SK-N-DZ (cell line): ENCODE data around the gene SOX18.
"Not testable (repeated sequence)": the region's sequence is repeated elsewhere in the genome, so short reads cannot be mapped to it uniquely, and the experiment has no call there.

Experiments used
- DNase-seq: peaks from one replicate; pipeline ENCODE4 v3.0.0-alpha.2; 2015; ENCODE audit warnings: low spot score
- small RNA-seq, 2 experiments: library from RNA; depleted of rRNA; stranded (forward); fragments of <200 nt; gene quantifications; one replicate each; pipeline ENCODE3, GENCODE V24; 2014

SOX18 gene

GRCh38 chr20:64023361-64024140 is 25.9 kb downstream of the SOX18 start:
- no peak for DNase-seq

GRCh38 chr20:64022671-64023360 is 26.6 kb downstream of the SOX18 start:
- DNase-seq, result no peak

- no peak for DNase-seq
These were observed 28.1 kb downstream of the SOX18 start for GRCh38 chr20:64021124-64021975.

GRCh38 chr20:64015635-64016034 is 33.8 kb downstream of the SOX18 start:
- no peak for DNase-seq

GRCh38 chr20:64012385-64013154 is 36.9 kb downstream of the SOX18 start:
- DNase-seq, result not testable (repeated sequence)

- no peak for DNase-seq
These were observed 38.1 kb downstream of the SOX18 start for GRCh38 chr20:64011366-64011779.

GRCh38 chr20:64010711-64011237 is 38.7 kb downstream of the SOX18 start:
- no peak for DNase-seq

GRCh38 chr20:64009811-64010387 is 39.5 kb downstream of the SOX18 start:
- no peak for DNase-seq

GRCh38 chr20:64006902-64007301 is 42.5 kb downstream of the SOX18 start:
- DNase-seq, result no peak

GRCh38 chr20:64006490-64006889 is 42.9 kb downstream of the SOX18 start:
- DNase-seq, result no peak

- DNase-seq, result no peak
These were observed 44.0 kb downstream of the SOX18 start for GRCh38 chr20:64005394-64005793.

- DNase-seq, result no peak
These were observed 45.3 kb downstream of the SOX18 start for GRCh38 chr20:64003960-64004725.

- DNase-seq, result no peak
These were observed 47.8 kb downstream of the SOX18 start for GRCh38 chr20:64001607-64002011.

GRCh38 chr20:64000906-64001305 is 48.5 kb downstream of the SOX18 start:
- no peak for DNase-seq

Small RNAs within 50 kb of the gene (small RNA-seq; reads per million reads assigned to genes)
- gene AL355803.1 (0 reads per million in 2 experiments), gene MIR6813 (0 to 0.04 reads per million in 2 experiments)
